Globus pallidus (tissue), 1 donor: ENCODE results near the gene IL1RAPL1.
A peak's percentile ranks its signal among the peaks of the same experiment; 100 is the strongest.

Experiments used
- DNase-seq: peaks from one replicate; pipeline ENCODE4 v3.0.0-alpha.2; 2015; ENCODE audit warnings: low spot score

Gene IL1RAPL1

GRCh38 chrX:29653721-29654120, 1066.5 kb downstream of the IL1RAPL1 start:
- no peak for DNase-seq

DNA sequence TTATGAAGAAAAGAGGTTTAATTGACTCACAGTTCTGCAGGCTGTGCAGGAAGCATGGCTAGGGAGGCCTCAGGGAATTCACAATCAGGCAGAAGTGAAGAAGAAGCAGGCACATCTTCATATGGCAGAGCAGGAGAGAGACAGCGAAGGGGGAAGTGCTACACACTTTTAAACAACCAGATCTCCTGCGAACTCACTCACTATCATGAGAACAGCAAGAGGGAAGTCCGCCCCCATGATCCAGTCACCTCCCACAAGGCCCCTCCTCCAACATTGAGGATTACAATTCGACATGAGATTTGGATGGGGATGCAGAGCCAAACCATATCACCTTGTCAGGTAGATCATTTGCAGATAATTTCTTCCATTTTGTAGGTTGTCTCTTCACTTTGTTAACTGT, 1072.7 kb downstream of the IL1RAPL1 start:
- no peak for DNase-seq

- DNase-seq: no peak
Observed at GRCh38 chrX:29661290-29661689, 1074.0 kb downstream of the IL1RAPL1 start.

DNA sequence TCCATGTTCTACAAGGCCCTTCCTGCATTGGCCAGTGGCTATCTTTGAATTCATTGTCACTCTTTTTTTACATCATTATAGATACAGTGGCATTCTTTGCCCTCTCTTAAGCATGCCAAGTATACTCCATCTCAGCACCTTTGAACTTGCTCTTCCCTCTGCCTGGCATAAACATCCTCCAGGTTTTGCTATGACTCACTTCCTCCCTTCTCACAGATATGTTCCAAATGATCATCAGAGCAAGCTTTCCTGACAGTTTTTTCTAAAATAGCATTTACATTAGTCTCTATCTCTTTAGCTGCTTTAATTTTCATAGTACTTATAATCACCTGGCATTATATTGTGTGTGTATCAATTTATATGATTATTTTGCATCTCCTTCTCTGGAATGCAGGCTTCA, 1074.9 kb downstream of the IL1RAPL1 start:
- DNase-seq: no peak

GRCh38 chrX:29662759-29663503, 1075.7 kb downstream of the IL1RAPL1 start:
- peak; percentile 86 for DNase-seq

DNA sequence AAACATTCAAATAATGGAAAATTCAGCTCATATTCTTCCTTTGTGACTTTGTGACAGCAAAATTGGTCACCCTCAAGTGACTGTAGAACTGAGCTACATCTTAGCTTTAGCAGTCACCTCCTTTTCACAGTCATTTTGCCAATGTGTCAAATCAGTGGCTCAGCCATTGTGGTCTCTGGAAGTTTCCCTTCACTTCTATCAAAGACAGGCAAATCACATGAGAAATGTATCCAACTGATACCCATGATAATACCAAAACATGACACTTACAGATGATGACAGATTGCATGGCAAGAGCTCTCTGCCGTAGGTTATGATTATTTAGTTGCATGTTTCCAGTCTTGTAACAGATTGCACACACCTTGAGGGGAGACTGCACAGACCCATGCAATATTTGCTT, 1078.3 kb downstream of the IL1RAPL1 start:
- no peak for DNase-seq

DNA sequence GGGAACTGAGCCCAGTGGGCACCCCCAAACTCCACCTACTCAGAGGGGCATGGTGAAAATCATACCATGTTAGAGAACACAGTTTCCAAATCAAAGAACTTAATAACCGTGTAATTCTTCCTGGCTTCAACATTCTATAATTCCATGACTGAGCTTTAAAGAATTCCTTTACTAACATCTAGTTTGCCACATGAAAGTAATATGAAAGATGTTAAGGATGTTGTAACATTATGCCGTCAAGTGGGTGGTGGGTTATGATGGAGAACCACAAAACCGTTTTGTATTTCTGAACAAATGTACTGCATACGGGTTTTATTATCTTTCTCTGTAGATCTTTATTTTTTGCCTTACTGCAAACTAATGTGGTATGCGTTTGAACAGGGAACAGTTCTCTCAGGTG, 1079.1 kb downstream of the IL1RAPL1 start:
- DNase-seq: no peak

- DNase-seq: no peak
Observed at GRCh38 chrX:29671421-29671820, 1084.2 kb downstream of the IL1RAPL1 start.

DNA sequence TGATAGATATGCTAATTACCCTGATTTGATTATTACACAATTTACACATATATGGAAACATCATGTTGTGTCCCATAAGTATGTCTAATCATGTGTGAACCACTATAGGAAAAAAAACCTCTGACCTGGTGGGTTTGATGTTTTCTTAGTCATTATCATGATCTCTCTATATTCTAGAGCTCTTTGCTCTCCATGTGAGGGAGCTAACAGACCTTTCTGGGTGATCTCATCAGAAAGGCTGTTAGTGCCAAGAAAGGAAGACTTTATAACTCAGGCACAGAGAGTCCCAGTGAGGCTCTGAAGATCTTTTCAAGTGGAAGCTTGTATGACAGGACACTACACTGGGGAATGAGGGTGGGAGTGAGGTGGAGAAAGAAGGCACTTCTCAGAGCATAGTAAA, 1100.4 kb downstream of the IL1RAPL1 start:
- peak; percentile 42 for DNase-seq

DNA sequence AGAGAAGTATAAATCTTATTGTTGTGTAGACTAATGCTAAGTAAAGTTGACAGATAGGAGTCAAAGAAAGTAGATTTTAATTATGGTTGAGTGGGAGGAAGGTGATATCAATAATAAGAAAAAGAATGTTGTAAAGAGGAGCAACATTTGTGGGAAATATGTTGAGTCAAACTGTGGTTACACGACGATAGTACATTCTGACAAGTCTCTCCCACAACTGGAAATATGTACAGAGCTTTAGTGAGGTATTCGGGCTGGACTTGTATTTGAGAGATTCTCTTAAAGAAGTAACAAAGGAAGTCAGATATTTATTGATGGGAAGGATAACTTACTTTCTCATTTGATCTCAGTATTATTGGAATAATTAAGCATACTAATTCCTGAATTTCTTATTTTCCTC, 1102.8 kb downstream of the IL1RAPL1 start:
- DNase-seq: no peak

DNA sequence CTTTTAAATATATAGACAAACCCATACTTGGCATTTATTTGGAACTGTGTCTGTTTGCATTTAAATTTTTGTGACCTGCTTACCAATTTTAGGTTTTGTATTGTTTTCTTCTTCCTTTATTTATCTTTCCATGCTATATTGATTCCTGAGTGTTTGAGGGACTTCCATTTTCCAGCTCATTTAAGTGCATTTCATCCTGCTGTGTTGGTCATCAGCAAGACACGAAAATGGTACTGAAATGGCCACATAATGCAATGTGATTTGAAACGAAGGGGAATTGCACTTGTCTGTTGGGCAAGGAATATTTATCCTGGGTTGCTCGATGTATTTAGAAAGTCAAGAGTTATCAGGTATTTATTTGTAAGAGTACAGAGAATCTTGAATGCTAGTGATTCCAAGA, 1103.8 kb downstream of the IL1RAPL1 start:
- DNase-seq: no peak

DNA sequence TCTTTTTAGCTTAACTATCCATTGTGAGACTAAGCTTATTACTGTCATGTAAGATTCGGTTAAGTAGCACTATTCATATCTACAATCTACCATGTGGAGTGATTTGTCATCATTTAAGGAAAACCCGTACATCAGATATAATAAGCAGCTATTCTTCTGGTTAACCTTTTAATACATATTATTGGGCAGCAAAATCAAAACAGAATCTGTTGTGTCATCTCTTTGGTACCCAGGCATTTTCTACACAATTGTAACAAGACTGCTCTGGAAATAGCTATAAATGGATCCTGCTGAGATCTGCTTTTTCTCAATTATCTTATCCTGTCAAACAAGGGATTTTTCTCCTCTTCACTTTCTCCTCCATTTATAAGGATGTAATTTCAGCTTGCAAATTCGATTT, 1106.7 kb downstream of the IL1RAPL1 start:
- DNase-seq: no peak

- DNase-seq: no peak
Observed at GRCh38 chrX:29699239-29699638, 1112.0 kb downstream of the IL1RAPL1 start.

DNA sequence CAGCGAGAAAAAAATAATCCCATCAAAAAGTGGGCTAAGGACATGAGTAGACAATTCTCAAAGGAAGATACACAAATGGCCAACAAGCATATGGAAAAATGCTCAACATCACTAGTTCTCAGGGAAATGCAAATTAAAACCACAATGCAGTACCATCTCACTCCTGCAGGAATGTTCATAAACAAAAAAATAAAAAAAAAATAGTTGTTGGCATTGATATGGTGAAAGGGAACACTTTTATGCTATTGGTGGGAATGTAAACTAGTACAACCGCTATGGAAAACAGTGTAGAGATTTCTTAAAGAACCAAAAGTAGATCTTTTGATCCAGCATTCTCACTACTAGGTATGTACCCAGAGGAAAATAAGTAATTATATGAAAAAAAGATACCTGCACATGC, 1119.8 kb downstream of the IL1RAPL1 start:
- no peak for DNase-seq

DNA sequence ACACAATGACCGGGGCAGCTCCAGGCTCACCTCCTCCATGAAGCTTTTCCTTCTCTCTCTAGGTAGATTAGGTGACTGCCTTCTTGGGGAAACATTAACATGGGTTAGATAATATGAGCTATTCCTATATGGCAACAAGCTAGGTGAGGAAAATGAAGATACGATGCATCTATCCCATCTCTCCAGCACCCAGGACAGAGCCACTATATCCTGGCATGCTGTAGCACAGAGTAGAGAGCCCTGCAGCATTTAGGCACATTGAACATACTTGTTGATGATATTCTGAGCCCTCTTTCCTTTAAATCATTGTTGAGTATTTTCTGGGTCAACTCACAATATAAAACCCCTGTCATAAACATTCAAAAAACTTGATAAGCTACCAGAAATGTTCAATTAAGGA, 1133.9 kb downstream of the IL1RAPL1 start:
- DNase-seq: no peak

DNA sequence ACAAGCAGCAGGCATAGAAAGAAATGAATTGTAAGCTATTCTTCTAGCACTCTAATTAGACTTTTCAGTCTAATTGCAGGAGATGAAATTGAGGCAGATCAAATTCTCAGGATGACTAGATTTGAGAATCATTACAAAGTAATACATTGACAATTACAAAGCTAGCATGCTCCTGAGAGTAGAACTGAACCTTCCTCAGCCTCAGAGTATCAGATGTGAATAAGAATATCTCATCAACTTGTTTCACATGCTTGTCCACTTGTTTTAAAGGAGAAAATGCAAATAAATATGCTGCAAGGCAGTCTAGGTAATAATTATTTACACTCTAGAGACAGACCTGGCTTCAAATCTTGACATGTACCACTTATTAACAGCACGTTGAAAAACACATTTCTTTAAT, 1137.1 kb downstream of the IL1RAPL1 start:
- DNase-seq: no peak

DNA sequence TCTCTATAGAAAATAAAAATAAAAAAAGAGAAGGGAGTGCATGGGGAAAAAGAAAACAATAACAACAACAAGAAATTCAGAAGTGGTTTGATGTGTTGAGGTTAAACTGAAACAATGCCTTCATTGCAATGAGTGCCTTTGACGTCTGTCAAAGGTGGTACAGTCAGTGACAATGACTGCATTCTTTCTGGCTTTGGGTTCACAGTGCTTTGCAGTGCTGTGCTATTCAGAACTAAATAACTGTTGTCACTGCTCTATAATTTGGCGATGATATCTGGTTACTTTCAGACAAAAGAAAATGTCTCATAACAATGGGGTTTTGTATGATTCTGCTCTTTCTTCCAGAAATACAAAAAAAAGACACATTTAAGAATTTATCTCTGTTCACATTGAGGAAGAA, 1139.6 kb downstream of the IL1RAPL1 start:
- peak; percentile 83 for DNase-seq

- DNase-seq: no peak
Observed at GRCh38 chrX:29728639-29729038, 1141.4 kb downstream of the IL1RAPL1 start.

DNA sequence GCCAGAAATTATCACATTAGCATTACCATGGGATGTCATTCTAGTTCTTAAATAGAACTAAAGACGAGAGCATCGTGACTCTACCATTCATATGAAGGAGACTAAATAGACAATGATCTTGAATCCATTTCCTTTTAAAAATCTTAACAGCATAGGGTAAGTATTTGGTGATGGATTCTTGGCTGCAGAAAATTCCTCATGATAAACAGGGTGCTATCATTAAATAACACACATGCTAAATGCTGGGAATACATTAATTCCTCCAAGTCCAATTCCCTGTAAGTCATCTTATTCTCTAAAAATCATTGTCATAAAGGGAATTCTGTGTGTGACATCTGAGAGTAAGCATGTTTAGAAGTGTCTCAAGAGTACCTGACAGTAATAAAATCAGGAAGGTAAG, 1157.7 kb downstream of the IL1RAPL1 start:
- DNase-seq: no peak

DNA sequence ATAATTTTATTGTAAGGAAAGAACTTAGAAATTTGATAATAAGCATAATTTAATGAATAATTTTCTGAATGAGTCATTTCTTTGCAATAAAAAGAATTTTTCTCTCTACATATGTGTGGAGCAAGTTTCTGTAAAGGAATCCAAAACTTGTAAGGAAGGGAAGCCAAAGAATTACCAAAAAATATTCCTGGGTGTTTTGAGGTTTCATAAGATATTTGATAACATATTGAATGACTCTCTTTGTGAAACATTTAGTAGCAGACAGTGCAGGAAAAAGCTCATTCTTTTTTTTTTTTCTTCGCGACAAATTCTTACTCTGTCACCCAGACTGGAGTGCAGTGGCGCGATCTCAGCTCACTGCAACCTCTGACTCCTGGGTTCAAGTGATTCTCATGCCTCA, 1159.1 kb downstream of the IL1RAPL1 start:
- no peak for DNase-seq

- DNase-seq: peak; percentile 71
Observed at GRCh38 chrX:29762006-29762405, 1174.8 kb downstream of the IL1RAPL1 start.

- no peak for DNase-seq
Observed at GRCh38 chrX:29775890-29776289, 1188.6 kb downstream of the IL1RAPL1 start.

DNA sequence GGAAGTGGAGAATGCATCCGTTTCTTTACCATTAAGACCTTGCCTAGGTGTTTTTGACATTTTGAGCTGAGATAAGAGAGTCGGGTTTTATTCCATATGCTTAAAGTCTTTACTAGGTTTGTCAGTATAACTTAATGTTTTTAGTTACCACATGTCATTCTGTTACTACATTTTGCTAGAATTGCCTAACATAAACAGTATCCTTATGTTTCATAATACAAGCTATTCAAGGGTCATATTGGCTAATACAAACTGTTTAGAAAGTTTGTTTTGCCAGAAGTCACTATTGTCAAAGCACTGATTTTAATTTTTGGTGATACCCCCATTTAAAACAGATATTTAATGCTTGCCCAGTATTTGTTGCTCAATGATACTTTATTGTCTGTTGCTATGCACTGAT, 1200.4 kb downstream of the IL1RAPL1 start:
- no peak for DNase-seq

- DNase-seq: no peak
Observed at GRCh38 chrX:29788991-29789699, 1201.9 kb downstream of the IL1RAPL1 start.
